HEK293 (cell line): ENCODE measurements around the gene HNRNPUL1.
A peak's percentile ranks its signal among the peaks of the same experiment; 100 is the strongest.

Experiments
- FEZF1 ChIP-seq: fragments of 450-650 bp; formaldehyde crosslinking; IDR thresholded peaks from 2 replicates; pipeline ENCODE4 v1.5.1; 2016; ENCODE audit warnings: missing biosample characterization, missing genetic modification characterization
- KLF1 ChIP-seq: fragments of 450-650 bp; formaldehyde crosslinking; IDR thresholded peaks from 2 replicates; pipeline ENCODE4 v1.5.1; 2016; ENCODE audit warnings: missing biosample characterization, missing genetic modification characterization
- MYNN ChIP-seq: fragments of 450-650 bp; formaldehyde crosslinking; IDR thresholded peaks from 2 replicates; pipeline ENCODE4 v1.5.1; 2016; ENCODE audit warnings: missing biosample characterization, missing genetic modification characterization, borderline replicate concordance
- OVOL3 ChIP-seq: fragments of 450-650 bp; formaldehyde crosslinking; IDR thresholded peaks from 2 replicates; pipeline ENCODE4 v1.5.1; 2016; ENCODE audit warnings: missing biosample characterization, missing genetic modification characterization
- SP2 ChIP-seq: fragments of 450-650 bp; formaldehyde crosslinking; IDR thresholded peaks from 2 replicates; pipeline ENCODE4 v1.5.1; 2016; ENCODE audit warnings: missing biosample characterization, missing genetic modification characterization
- SP3 ChIP-seq: fragments of 450-650 bp; formaldehyde crosslinking; IDR thresholded peaks from 2 replicates; pipeline ENCODE4 v1.5.1; 2016; ENCODE audit warnings: missing biosample characterization, missing genetic modification characterization
- WT1 ChIP-seq: fragments of 450-650 bp; formaldehyde crosslinking; IDR thresholded peaks from 2 replicates; pipeline ENCODE4 v1.5.1; 2016; ENCODE audit warnings: missing biosample characterization, missing genetic modification characterization
- ZEB2 ChIP-seq: fragments of 450-650 bp; formaldehyde crosslinking; IDR thresholded peaks from 2 replicates; pipeline ENCODE4 v1.5.1; 2016; ENCODE audit warnings: missing biosample characterization, missing genetic modification characterization
- ZNF169 ChIP-seq: fragments of 450-650 bp; formaldehyde crosslinking; IDR thresholded peaks from 2 replicates; pipeline ENCODE4 v1.5.1; 2016; ENCODE audit warnings: missing biosample characterization, missing genetic modification characterization
- ZNF24 ChIP-seq: fragments of 450-650 bp; formaldehyde crosslinking; IDR thresholded peaks from 2 replicates; pipeline ENCODE4 v1.5.1; 2016; ENCODE audit warnings: missing biosample characterization, missing genetic modification characterization
- ZNF433 ChIP-seq: fragments of 450-650 bp; formaldehyde crosslinking; IDR thresholded peaks from 2 replicates; pipeline ENCODE4 v1.5.1; 2016; ENCODE audit warnings: missing biosample characterization, missing genetic modification characterization, low read depth
- ZNF48 ChIP-seq: fragments of 450-650 bp; formaldehyde crosslinking; IDR thresholded peaks from 2 replicates; pipeline ENCODE4 v1.5.1; 2016; ENCODE audit warnings: missing biosample characterization, missing genetic modification characterization
- ZNF510 ChIP-seq: fragments of 450-650 bp; formaldehyde crosslinking; IDR thresholded peaks from 2 replicates; pipeline ENCODE4 v1.5.1; 2018; ENCODE audit warnings: mild to moderate bottlenecking, missing genetic modification characterization, missing biosample characterization; ENCODE audit not compliant: insufficient replicate concordance
- ZNF707 ChIP-seq: fragments of 450-650 bp; formaldehyde crosslinking; IDR thresholded peaks from 2 replicates; pipeline ENCODE4 v1.5.1; 2016; ENCODE audit warnings: missing biosample characterization, missing genetic modification characterization
- ZNF76 ChIP-seq: fragments of 450-650 bp; formaldehyde crosslinking; IDR thresholded peaks from 2 replicates; pipeline ENCODE4; 2016; ENCODE audit warnings: low read depth, missing biosample characterization, missing genetic modification characterization, borderline replicate concordance
- ZSCAN30 ChIP-seq: fragments of 450-650 bp; IDR thresholded peaks from 2 replicates; pipeline ENCODE4 v1.5.1; 2018; ENCODE audit warnings: missing biosample characterization, mild to moderate bottlenecking, missing genetic modification characterization, moderate library complexity
- ZXDB ChIP-seq: fragments of 450-650 bp; formaldehyde crosslinking; IDR thresholded peaks from 2 replicates; pipeline ENCODE4 v1.5.1; 2016; ENCODE audit warnings: missing biosample characterization, missing genetic modification characterization
- TF ChIP-seq, protein P1 (sequence below): fragments of 450-650 bp; formaldehyde crosslinking; IDR thresholded peaks from 2 replicates; pipeline ENCODE4 v1.5.1; 2016; ENCODE audit warnings: missing biosample characterization, missing genetic modification characterization
- TF ChIP-seq, protein P2 (sequence below): fragments of 450-650 bp; formaldehyde crosslinking; IDR thresholded peaks from 2 replicates; pipeline ENCODE4 v1.5.0; 2017; ENCODE audit warnings: missing biosample characterization, missing genetic modification characterization, borderline replicate concordance
- TF ChIP-seq, protein P3 (sequence below): fragments of 450-650 bp; formaldehyde crosslinking; IDR thresholded peaks from 2 replicates; pipeline ENCODE4 v1.5.1; 2016; ENCODE audit warnings: missing biosample characterization, missing genetic modification characterization, low read depth
- TF ChIP-seq, protein P4 (sequence below): fragments of 450-650 bp; formaldehyde crosslinking; IDR thresholded peaks from 2 replicates; pipeline ENCODE4 v1.5.1; 2016; ENCODE audit warnings: missing biosample characterization, missing genetic modification characterization
- TF ChIP-seq, protein P5 (sequence below): fragments of 450-650 bp; formaldehyde crosslinking; IDR thresholded peaks from 2 replicates; pipeline ENCODE4 v1.5.1; 2017; ENCODE audit warnings: missing biosample characterization, missing genetic modification characterization
- TF ChIP-seq, protein P6 (sequence below): fragments of 450-650 bp; formaldehyde crosslinking; IDR thresholded peaks from 2 replicates; pipeline ENCODE4 v1.5.1; 2016; ENCODE audit warnings: missing biosample characterization, missing genetic modification characterization

The HNRNPUL1 gene

DNA sequence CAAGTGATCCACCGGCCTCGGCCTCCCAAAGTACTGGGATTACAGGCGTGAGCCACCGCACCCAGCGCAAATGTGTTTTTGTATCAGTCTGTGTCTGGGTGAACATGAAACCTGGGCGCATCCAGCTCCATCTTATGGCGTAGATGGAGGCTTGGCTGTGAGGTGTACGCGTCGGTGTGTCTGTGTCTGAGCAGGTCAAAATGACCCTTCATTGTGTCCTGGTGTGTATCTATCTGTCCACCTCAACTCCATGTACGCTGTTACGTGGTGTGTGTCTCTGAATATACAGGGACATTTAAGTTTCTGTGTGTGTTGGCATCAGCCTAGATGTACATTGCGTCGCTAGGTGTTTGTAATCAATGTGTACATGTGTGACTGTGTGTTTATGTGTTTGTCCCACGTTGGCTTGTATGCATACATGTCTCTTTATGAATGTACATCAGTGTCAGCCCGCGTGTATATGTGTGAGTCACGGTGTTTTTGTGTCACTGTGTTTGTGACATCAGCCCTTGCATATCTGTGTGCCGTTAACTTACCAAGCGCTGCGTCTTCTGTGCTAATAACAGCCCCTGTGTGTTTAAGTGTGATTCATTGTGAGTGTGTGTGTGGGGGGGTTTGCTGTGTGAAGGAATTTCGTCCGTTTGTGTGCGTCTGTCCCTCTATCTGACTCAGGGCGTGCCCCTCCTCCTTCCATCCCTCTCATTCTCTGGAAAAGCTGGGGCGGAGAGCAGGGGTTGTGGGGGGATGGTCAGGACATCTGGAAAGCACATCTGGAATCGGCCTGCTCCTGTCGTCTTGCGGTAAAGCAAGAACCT, 38.7 kb upstream of the HNRNPUL1 start (continued):
- TF ChIP-seq ZSCAN30 (no peak), ZNF169 (tag by site-specific recombination) (no peak), ZNF510 (no peak), ZNF24 (tag by site-specific recombination) (peak; percentile 69), FEZF1 (tag by site-specific recombination) (no peak), ZXDB (tag by site-specific recombination) (peak; percentile 83), WT1 (tag by site-specific recombination) (peak; percentile 79; the same call in 1 of the 2 replicates), ZEB2 (tag by site-specific recombination) (peak; percentile 76), ZNF433 (no peak), OVOL3 (tag by site-specific recombination) (0 out of 2 replicates have a peak, but pooled peaks have one; percentile 36), SP2 (tag by site-specific recombination) (no peak; the same call in 1 of the 2 replicates), ZNF707 (tag by site-specific recombination) (no peak), MYNN (tag by site-specific recombination) (no peak), ZNF48 (no peak), SP3 (tag by site-specific recombination) (no peak; the same call in 1 of the 2 replicates), KLF1 (peak; percentile 63), ZNF76 (tag by site-specific recombination) (no peak)
- TF ChIP-seq, protein P1, sequence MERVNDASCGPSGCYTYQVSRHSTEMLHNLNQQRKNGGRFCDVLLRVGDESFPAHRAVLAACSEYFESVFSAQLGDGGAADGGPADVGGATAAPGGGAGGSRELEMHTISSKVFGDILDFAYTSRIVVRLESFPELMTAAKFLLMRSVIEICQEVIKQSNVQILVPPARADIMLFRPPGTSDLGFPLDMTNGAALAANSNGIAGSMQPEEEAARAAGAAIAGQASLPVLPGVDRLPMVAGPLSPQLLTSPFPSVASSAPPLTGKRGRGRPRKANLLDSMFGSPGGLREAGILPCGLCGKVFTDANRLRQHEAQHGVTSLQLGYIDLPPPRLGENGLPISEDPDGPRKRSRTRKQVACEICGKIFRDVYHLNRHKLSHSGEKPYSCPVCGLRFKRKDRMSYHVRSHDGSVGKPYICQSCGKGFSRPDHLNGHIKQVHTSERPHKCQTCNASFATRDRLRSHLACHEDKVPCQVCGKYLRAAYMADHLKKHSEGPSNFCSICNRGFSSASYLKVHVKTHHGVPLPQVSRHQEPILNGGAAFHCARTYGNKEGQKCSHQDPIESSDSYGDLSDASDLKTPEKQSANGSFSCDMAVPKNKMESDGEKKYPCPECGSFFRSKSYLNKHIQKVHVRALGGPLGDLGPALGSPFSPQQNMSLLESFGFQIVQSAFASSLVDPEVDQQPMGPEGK (tag by site-specific recombination) = peak; percentile 74; the same call in 1 of the 2 replicates
- TF ChIP-seq, protein P2, sequence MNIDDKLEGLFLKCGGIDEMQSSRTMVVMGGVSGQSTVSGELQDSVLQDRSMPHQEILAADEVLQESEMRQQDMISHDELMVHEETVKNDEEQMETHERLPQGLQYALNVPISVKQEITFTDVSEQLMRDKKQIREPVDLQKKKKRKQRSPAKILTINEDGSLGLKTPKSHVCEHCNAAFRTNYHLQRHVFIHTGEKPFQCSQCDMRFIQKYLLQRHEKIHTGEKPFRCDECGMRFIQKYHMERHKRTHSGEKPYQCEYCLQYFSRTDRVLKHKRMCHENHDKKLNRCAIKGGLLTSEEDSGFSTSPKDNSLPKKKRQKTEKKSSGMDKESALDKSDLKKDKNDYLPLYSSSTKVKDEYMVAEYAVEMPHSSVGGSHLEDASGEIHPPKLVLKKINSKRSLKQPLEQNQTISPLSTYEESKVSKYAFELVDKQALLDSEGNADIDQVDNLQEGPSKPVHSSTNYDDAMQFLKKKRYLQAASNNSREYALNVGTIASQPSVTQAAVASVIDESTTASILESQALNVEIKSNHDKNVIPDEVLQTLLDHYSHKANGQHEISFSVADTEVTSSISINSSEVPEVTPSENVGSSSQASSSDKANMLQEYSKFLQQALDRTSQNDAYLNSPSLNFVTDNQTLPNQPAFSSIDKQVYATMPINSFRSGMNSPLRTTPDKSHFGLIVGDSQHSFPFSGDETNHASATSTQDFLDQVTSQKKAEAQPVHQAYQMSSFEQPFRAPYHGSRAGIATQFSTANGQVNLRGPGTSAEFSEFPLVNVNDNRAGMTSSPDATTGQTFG = no peak
- TF ChIP-seq, protein P3, sequence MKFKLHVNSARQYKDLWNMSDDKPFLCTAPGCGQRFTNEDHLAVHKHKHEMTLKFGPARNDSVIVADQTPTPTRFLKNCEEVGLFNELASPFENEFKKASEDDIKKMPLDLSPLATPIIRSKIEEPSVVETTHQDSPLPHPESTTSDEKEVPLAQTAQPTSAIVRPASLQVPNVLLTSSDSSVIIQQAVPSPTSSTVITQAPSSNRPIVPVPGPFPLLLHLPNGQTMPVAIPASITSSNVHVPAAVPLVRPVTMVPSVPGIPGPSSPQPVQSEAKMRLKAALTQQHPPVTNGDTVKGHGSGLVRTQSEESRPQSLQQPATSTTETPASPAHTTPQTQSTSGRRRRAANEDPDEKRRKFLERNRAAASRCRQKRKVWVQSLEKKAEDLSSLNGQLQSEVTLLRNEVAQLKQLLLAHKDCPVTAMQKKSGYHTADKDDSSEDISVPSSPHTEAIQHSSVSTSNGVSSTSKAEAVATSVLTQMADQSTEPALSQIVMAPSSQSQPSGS = no peak
- TF ChIP-seq, protein P4, sequence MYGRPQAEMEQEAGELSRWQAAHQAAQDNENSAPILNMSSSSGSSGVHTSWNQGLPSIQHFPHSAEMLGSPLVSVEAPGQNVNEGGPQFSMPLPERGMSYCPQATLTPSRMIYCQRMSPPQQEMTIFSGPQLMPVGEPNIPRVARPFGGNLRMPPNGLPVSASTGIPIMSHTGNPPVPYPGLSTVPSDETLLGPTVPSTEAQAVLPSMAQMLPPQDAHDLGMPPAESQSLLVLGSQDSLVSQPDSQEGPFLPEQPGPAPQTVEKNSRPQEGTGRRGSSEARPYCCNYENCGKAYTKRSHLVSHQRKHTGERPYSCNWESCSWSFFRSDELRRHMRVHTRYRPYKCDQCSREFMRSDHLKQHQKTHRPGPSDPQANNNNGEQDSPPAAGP (tag by site-specific recombination) = peak; percentile 44; the same call in 1 of the 2 replicates
- TF ChIP-seq, protein P5, sequence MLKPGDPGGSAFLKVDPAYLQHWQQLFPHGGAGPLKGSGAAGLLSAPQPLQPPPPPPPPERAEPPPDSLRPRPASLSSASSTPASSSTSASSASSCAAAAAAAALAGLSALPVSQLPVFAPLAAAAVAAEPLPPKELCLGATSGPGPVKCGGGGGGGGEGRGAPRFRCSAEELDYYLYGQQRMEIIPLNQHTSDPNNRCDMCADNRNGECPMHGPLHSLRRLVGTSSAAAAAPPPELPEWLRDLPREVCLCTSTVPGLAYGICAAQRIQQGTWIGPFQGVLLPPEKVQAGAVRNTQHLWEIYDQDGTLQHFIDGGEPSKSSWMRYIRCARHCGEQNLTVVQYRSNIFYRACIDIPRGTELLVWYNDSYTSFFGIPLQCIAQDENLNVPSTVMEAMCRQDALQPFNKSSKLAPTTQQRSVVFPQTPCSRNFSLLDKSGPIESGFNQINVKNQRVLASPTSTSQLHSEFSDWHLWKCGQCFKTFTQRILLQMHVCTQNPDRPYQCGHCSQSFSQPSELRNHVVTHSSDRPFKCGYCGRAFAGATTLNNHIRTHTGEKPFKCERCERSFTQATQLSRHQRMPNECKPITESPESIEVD (tag by site-specific recombination) = no peak
- TF ChIP-seq, protein P6, sequence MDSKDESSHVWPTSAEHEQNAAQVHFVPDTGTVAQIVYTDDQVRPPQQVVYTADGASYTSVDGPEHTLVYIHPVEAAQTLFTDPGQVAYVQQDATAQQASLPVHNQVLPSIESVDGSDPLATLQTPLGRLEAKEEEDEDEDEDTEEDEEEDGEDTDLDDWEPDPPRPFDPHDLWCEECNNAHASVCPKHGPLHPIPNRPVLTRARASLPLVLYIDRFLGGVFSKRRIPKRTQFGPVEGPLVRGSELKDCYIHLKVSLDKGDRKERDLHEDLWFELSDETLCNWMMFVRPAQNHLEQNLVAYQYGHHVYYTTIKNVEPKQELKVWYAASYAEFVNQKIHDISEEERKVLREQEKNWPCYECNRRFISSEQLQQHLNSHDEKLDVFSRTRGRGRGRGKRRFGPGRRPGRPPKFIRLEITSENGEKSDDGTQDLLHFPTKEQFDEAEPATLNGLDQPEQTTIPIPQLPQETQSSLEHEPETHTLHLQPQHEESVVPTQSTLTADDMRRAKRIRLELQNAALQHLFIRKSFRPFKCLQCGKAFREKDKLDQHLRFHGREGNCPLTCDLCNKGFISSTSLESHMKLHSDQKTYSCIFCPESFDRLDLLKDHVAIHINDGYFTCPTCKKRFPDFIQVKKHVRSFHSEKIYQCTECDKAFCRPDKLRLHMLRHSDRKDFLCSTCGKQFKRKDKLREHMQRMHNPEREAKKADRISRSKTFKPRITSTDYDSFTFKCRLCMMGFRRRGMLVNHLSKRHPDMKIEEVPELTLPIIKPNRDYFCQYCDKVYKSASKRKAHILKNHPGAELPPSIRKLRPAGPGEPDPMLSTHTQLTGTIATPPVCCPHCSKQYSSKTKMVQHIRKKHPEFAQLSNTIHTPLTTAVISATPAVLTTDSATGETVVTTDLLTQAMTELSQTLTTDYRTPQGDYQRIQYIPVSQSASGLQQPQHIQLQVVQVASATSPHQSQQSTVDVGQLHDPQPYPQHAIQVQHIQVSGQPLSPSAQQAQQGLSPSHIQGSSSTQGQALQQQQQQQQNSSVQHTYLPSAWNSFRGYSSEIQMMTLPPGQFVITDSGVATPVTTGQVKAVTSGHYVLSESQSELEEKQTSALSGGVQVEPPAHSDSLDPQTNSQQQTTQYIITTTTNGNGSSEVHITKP (tag by site-specific recombination) = peak; percentile 75
